HEK293T (cell line): Measurements from ENCODE around the gene ZNF445.

Experiments
- CTCF ChIA-PET: fragments of 350-600 bp; formaldehyde crosslinking; extraction: SDS; loops from one replicate; lab custom pipeline; 2021; ENCODE audit warnings: antibody characterized with exemption, inconsistent platforms; lab: Yijun Ruan, JAX
- POLR2A ChIA-PET: fragments of 350-600 bp; formaldehyde crosslinking; extraction: SDS; loops from one replicate; lab custom pipeline; 2020; ENCODE audit warnings: antibody characterized with exemption, inconsistent platforms; lab: Yijun Ruan, JAX
- DNase-seq: peaks from one replicate; pipeline ENCODE4 v3.0.0; 2012; ENCODE audit warnings: mixed read lengths; ENCODE audit errors: extremely low spot score
- ARNT ChIP-seq: fragments of 450-650 bp; IDR thresholded peaks from 2 replicates; pipeline ENCODE4 v1.6.1; 2017; ENCODE audit warnings: mild to moderate bottlenecking
- BHLHE40 ChIP-seq: fragments of 450-650 bp; IDR thresholded peaks from 2 replicates; pipeline ENCODE4 v1.6.1; 2016; ENCODE audit warnings: mild to moderate bottlenecking, moderate library complexity, borderline replicate concordance
- CTBP1 ChIP-seq: fragments of 450-650 bp; IDR thresholded peaks from 2 replicates; pipeline ENCODE4 v1.6.1; 2016; ENCODE audit warnings: borderline replicate concordance
- ELF4 ChIP-seq: fragments of 450-650 bp; IDR thresholded peaks from 2 replicates; pipeline ENCODE4 v1.6.1; 2017; ENCODE audit warnings: antibody characterized with exemption
- FOXA1 ChIP-seq: fragments of 450-650 bp; IDR thresholded peaks from 2 replicates; pipeline ENCODE4 v1.6.1; 2016; ENCODE audit warnings: mild to moderate bottlenecking
- FOXK2 ChIP-seq: fragments of 450-650 bp; IDR thresholded peaks from 2 replicates; pipeline ENCODE4 v1.6.1; 2016; ENCODE audit warnings: mild to moderate bottlenecking
- FOXM1 ChIP-seq: fragments of 450-650 bp; IDR thresholded peaks from 2 replicates; pipeline ENCODE4 v1.6.1; 2017; ENCODE audit warnings: mild to moderate bottlenecking, borderline replicate concordance
- HDGF ChIP-seq: fragments of 450-650 bp; IDR thresholded peaks from 2 replicates; pipeline ENCODE4 v1.6.1; 2017; ENCODE audit warnings: antibody characterized with exemption, borderline replicate concordance
- L3MBTL2 ChIP-seq: fragments of 450-650 bp; conservative IDR thresholded peaks from 2 replicates; pipeline ENCODE4 v1.6.1; 2016; ENCODE audit warnings: mild to moderate bottlenecking
- LEF1 ChIP-seq: fragments of 450-650 bp; IDR thresholded peaks from 2 replicates; pipeline ENCODE4 v1.6.1; 2017; ENCODE audit warnings: mild to moderate bottlenecking, borderline replicate concordance
- NFRKB ChIP-seq: fragments of 450-650 bp; IDR thresholded peaks from 2 replicates; pipeline ENCODE4 v1.6.1; 2016; ENCODE audit warnings: mild to moderate bottlenecking, moderate library complexity
- SP1 ChIP-seq: fragments of 450-650 bp; IDR thresholded peaks from 2 replicates; pipeline ENCODE4 v1.6.1; 2017
- SUZ12 ChIP-seq: fragments of 450-650 bp; IDR thresholded peaks from 2 replicates; pipeline ENCODE4 v1.6.1; 2016; ENCODE audit warnings: mild to moderate bottlenecking
- TARDBP ChIP-seq: fragments of 450-650 bp; IDR thresholded peaks from 2 replicates; pipeline ENCODE4 v1.6.1; 2016
- ZNF384 ChIP-seq: fragments of 450-650 bp; IDR thresholded peaks from 2 replicates; pipeline ENCODE4 v1.6.1; 2016
- TF ChIP-seq, protein P1 (sequence below): fragments of 450-650 bp; IDR thresholded peaks from 2 replicates; pipeline ENCODE4 v1.6.1; 2016

The ZNF445 gene

DNA sequence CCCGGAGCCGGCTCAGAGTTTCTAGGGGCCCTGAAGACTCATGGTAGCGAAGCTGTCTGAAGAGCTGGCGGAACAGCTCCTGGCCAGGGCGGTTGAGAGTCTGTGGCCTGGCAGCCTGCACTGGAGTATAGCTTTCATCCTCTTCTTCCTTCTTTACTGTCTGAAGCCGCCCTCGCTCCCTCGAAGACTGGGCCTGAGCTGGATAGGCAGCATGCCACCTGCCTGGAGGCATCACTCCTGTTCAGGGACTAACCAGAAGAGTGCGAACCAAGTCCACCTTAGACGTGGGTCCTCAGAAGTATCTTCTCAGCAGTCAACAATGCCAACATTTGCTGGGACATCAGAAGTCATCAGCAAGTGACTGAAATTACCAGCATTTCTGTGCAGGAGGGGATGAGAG is 22.2 kb downstream of the ZNF445 start:
- DNase-seq, result no peak
- POLR2A ChIA-PET, result interaction anchor here (0.9 kb wide), 1 partner anchor 117 kb away, joined by 3 read pairs; the partner anchor contains the start of gene TCAIM
- CTCF ChIA-PET, result no interaction called here
- TF ChIP-seq ELF4 (no peak), HDGF (no peak), ARNT (no peak), TARDBP (no peak)

DNA sequence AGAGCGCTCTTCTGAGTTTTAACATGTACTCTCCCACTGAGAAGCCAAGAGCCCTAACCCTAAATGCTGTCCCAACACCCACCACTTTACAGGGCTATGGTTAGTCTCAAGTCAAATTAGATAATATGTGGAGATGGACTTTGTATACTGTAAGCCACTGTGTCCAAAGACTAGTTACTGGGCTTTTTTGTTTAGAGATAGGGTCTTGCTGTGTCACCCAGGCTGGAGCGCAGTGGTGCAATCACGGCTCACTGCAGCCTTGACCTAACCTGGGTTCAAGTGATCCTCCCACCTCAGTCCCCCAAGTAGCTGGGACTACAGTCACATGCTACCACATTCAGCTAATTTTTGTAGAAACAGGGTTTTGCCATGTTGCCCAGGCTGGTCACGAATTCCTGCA is 23.2 kb downstream of the ZNF445 start:
- ChIA-PET POLR2A (no interaction called here), CTCF (interaction anchor here (0.5 kb wide), 1 partner anchor 408 kb away, joined by 10 read pairs; no protein-coding TSS in a partner anchor)

DNA sequence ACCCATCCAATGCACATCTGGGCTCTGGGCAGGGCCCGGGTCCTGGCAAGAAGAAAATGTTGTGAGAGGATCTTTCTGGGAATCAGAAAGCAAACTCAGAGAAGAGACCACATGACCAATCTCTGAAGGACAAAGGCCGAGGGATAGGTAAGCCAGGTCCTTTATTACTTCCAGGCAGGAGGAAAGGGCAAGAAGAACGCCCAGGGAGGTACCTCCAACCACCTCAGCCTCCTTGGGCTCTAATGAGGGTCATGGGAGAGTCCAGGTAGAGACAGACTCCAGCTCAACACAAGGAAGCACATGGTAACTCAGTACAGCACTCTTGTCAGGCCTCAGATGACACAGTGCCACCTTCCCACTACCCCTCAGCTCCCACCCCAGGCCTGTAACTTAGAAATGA is 26.0 kb downstream of the ZNF445 start:
- no peak for TF ChIP-seq FOXA1
- no peak for TF ChIP-seq SP1
- no peak for TF ChIP-seq SUZ12
- TF ChIP-seq ZNF384, result no peak
- no peak for TF ChIP-seq HDGF
- no peak for TF ChIP-seq CTBP1
- ChIA-PET CTCF (interaction anchor here (0.6 kb wide), 1 partner anchor 463 kb away, joined by 3 read pairs; no protein-coding TSS in a partner anchor), POLR2A (no interaction called here)
- DNase-seq, result no peak

More for the DNA sequence above, 23.2 kb downstream of the ZNF445 start:
- no peak for TF ChIP-seq SP1
- no peak for TF ChIP-seq NFRKB
- TF ChIP-seq ZNF384, result no peak
- no peak for TF ChIP-seq FOXK2
- no peak for TF ChIP-seq FOXM1
- TF ChIP-seq HDGF, result no peak
- no peak for TF ChIP-seq L3MBTL2
- TF ChIP-seq ELF4, result no peak
- TF ChIP-seq ARNT, result no peak
- TF ChIP-seq LEF1, result no peak
- TF ChIP-seq BHLHE40, result no peak
- no peak for TF ChIP-seq FOXA1
- TF ChIP-seq TARDBP, result no peak
- TF ChIP-seq SUZ12, result no peak
- TF ChIP-seq, protein P1, sequence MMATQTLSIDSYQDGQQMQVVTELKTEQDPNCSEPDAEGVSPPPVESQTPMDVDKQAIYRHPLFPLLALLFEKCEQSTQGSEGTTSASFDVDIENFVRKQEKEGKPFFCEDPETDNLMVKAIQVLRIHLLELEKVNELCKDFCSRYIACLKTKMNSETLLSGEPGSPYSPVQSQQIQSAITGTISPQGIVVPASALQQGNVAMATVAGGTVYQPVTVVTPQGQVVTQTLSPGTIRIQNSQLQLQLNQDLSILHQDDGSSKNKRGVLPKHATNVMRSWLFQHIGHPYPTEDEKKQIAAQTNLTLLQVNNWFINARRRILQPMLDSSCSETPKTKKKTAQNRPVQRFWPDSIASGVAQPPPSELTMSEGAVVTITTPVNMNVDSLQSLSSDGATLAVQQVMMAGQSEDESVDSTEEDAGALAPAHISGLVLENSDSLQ, result no peak
- DNase-seq, result no peak

DNA sequence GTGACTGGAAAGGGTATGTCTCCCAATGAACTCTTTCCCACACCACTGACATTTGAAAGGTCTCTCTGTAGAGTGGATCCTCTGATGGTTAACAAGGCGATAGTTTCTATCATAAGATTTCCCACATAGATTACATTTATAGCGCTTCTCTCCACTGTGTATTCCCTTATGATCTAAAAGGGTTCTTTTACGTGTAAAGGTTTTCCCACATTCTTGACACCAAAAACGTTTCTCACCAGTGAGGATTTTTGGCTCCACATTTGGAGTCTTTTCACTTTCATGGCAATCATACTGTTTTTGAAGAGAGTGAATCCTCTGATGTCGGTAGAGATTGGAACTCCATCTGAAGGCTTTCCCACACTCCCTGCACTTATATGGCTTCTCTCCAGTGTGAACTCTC is 30.5 kb downstream of the ZNF445 start:
- TF ChIP-seq LEF1, result no peak
- no peak for TF ChIP-seq FOXK2
- no peak for TF ChIP-seq NFRKB
- TF ChIP-seq FOXA1, result no peak
- TF ChIP-seq BHLHE40, result no peak
- TF ChIP-seq ARNT, result no peak
- TF ChIP-seq, protein P1, result no peak
- no peak for TF ChIP-seq SUZ12
- no peak for TF ChIP-seq FOXM1
- ChIA-PET CTCF (no interaction called here), POLR2A (no interaction called here)
- no peak for DNase-seq

DNA sequence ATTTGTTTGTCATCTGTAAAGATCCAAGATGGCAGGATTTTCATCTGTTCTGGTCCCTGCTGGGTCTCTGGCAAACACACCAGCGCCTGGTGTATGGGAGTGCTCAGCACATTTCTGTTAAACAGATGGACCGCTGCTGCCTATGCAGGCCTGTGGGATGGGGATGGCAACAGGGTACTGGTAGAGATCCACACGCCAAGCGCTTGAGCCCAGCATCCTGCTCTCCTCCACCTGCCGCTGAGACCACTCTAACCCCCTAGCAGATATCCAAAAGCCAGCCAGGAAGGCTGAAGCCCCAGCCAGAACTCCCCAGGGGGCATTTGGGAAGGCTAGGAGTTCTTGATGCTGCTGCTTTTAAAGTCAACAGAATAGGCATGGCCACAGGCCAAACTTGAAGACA is 31.7 kb downstream of the ZNF445 start:
- no peak for DNase-seq
- ChIA-PET CTCF (no interaction called here), POLR2A (no interaction called here)
- TF ChIP-seq SP1, result no peak
- TF ChIP-seq, protein P1, result no peak
- TF ChIP-seq L3MBTL2, result no peak
- TF ChIP-seq ELF4, result no peak
- TF ChIP-seq ZNF384, result no peak
- no peak for TF ChIP-seq BHLHE40
- TF ChIP-seq FOXM1, result no peak
- TF ChIP-seq NFRKB, result no peak
- TF ChIP-seq SUZ12, result no peak
- TF ChIP-seq HDGF, result no peak
- TF ChIP-seq TARDBP, result no peak
- TF ChIP-seq LEF1, result no peak
- TF ChIP-seq ARNT, result no peak
- TF ChIP-seq FOXA1, result no peak
- no peak for TF ChIP-seq FOXK2
- no peak for TF ChIP-seq CTBP1

DNA sequence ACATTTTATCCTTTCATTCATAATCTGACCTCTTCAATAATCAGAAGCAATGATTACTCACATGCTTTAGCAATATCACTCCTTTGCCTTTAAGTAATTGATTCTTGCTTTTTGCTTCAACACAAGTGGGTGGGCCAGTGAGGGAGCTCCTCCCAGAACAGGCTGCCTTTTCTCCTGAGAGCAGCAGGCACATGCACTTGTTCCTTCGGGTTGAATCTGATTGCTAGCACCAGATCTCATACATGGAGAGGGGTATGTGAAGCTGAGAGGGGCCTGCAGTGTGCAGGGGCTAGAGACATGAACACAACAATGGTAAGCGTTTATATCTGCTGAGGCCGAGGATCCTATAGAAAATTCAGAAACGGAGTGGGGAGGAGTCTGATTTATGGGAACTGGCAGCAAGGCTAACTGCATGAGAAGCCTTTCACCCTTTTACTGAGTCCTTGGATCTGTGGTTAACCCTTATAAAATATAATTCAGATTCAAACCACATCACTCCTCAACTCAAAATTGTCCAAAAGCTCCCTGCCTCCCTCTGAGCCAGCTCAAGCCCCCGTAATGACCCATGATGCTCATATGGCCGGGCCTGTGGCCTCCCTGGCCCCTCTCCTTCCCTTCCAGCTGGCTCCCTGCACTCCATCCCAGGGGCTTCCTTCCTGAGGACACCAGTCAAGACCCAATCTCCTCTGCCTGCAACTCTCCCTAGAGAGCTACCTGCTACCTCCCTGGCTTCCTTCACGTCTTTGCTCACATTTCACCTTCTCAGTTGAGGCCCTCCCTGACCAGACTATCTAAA is 32.4 kb downstream of the ZNF445 start:
- CTCF ChIA-PET, result no interaction called here

More for the DNA sequence above, 32.4 kb downstream of the ZNF445 start:
- TF ChIP-seq L3MBTL2 (no peak), FOXK2 (no peak), LEF1 (no peak)
- TF ChIP-seq, protein P1, result no peak
- no peak for DNase-seq
- POLR2A ChIA-PET, result no interaction called here
